ENCODE measurements around the gene DPYD. TPM values are rescaled to one million over a fixed set of nuclear protein-coding genes. Genes with fewer than 3 reads are reported as not detected.

Gene DPYD
- total RNA-seq, 1 experiment from 2014 or later = 12.8 TPM

GRCh38 chr1:97192872-97193572 lies 727.8 kb downstream of the DPYD start:
- intact Hi-C loops (cut with micrococcal nuclease) = loop anchor here (2.0 to 5.0 kb wide), 3 partner anchors 48 to 628 kb away; no protein-coding TSS in a partner anchor
- Histone ChIP-seq H3F3A (ENCODE audit: low read length, unreplicated experiment) (no peaks in the 10 kb centered on the region), H3K4me1 (ENCODE audit: insufficient read depth, low read length) (peaks cover 37% of the 10 kb centered on the region), H3K9me3 (ENCODE audit: low read length) (no peaks in the 10 kb centered on the region), H4K20me1 (ENCODE audit: low read length) (no peaks in the 10 kb centered on the region), H3K27ac (ENCODE audit: low read length) (peak overlapping the region; percentile 55), H3K9me2 (replicated peaks; ENCODE audit: low read length) (no peaks in the 10 kb centered on the region), H3K9ac (ENCODE audit: low read length) (no peak overlapping the region), H3K4me3 (ENCODE audit: low read length) (peak overlapping the region; percentile 21; the same call in 1 of the 2 replicates), H3K4me2 (ENCODE audit: low read length) (peak overlapping the region; percentile 57), H2AFZ (ENCODE audit: low read length) (peak overlapping the region; percentile 20; the same call in 1 of the 2 replicates), H3K79me2 (ENCODE audit: low read length) (no peaks in the 10 kb centered on the region), H3K36me3 (ENCODE audit: low read depth, low read length) (no peaks in the 10 kb centered on the region), H3K27me3 (ENCODE audit: low read length) (no peaks in the 10 kb centered on the region)
- TF ChIP-seq EZH2phosphoT487 (IDR thresholded peaks at IDR 0.05; ENCODE audit: borderline replicate concordance, low read length) (no peak), CTCF (conservative IDR thresholded peaks at IDR 0.05; ENCODE audit: low read depth, low read length) (peak; percentile 55)
- ATAC-seq (peak; percentile 94), DNase-seq (peak; percentile 98)
- CTCF ChIA-PET = interaction anchor here (1.0 kb wide), 1 partner anchor 54 kb away, joined by 5 read pairs; no protein-coding TSS in a partner anchor
- POLR2A ChIA-PET (ENCODE audit: unreplicated experiment) = interaction anchor here (0.5 kb wide), 1 partner anchor 347 kb away, joined by 3 read pairs; no protein-coding TSS in a partner anchor
- BruUV-seq (replicated peaks) = no TSS peak

GRCh38 chr1:97190326-97190725 lies 730.5 kb downstream of the DPYD start:
- ATAC-seq (peak; percentile 60), DNase-seq (peak; percentile 72)
- Histone ChIP-seq H3K79me2 (ENCODE audit: low read length) (no peaks in the 10 kb centered on the region), H3K4me1 (ENCODE audit: insufficient read depth, low read length) (peaks cover 37% of the 10 kb centered on the region), H3K27me3 (ENCODE audit: low read length) (no peaks in the 10 kb centered on the region), H3K36me3 (ENCODE audit: low read depth, low read length) (no peaks in the 10 kb centered on the region), H4K20me1 (ENCODE audit: low read length) (no peaks in the 10 kb centered on the region), H2AFZ (ENCODE audit: low read length) (no peak overlapping the region), H3K27ac (ENCODE audit: low read length) (no peak overlapping the region), H3F3A (ENCODE audit: low read length, unreplicated experiment) (no peaks in the 10 kb centered on the region), H3K4me3 (ENCODE audit: low read length) (no peak overlapping the region), H3K9me2 (replicated peaks; ENCODE audit: low read length) (no peaks in the 10 kb centered on the region), H3K4me2 (ENCODE audit: low read length) (peak overlapping the region; percentile 11; the same call in 1 of the 2 replicates), H3K9ac (ENCODE audit: low read length) (no peak overlapping the region), H3K9me3 (ENCODE audit: low read length) (no peaks in the 10 kb centered on the region)
- BruUV-seq (replicated peaks) = no TSS peak
- intact Hi-C loops (cut with micrococcal nuclease) = loop anchor here (5.0 kb wide), 1 partner anchor 337 kb away; no protein-coding TSS in a partner anchor
- POLR2A ChIA-PET (ENCODE audit: unreplicated experiment) = no interaction called here
- CTCF ChIA-PET = no interaction called here
- TF ChIP-seq EZH2phosphoT487 (IDR thresholded peaks at IDR 0.05; ENCODE audit: borderline replicate concordance, low read length) = no peak
- no peak for TF ChIP-seq EZH2 (IDR thresholded peaks at IDR 0.05; ENCODE audit: low read length, unreplicated experiment)
- TF ChIP-seq CTCF (conservative IDR thresholded peaks at IDR 0.05; ENCODE audit: low read depth, low read length) = no peak

GRCh38 chr1:97186381-97186780 lies 734.5 kb downstream of the DPYD start:
- no peak for ATAC-seq
- intact Hi-C loops (cut with micrococcal nuclease) = no loop called here
- Histone ChIP-seq H3K4me2 (ENCODE audit: low read length) (no peak overlapping the region), H3K27me3 (ENCODE audit: low read length) (no peaks in the 10 kb centered on the region), H3K79me2 (ENCODE audit: low read length) (no peaks in the 10 kb centered on the region), H3K4me1 (ENCODE audit: insufficient read depth, low read length) (peaks cover 13% of the 10 kb centered on the region), H3K9me3 (ENCODE audit: low read length) (no peaks in the 10 kb centered on the region), H4K20me1 (ENCODE audit: low read length) (no peaks in the 10 kb centered on the region), H3K4me3 (ENCODE audit: low read length) (no peak overlapping the region), H3K9me2 (replicated peaks; ENCODE audit: low read length) (no peaks in the 10 kb centered on the region), H2AFZ (ENCODE audit: low read length) (no peak overlapping the region), H3K9ac (ENCODE audit: low read length) (no peak overlapping the region), H3K36me3 (ENCODE audit: low read depth, low read length) (no peaks in the 10 kb centered on the region), H3K27ac (ENCODE audit: low read length) (no peak overlapping the region), H3F3A (ENCODE audit: low read length, unreplicated experiment) (no peaks in the 10 kb centered on the region)
- ChIA-PET CTCF (no interaction called here), POLR2A (ENCODE audit: unreplicated experiment) (no interaction called here)
- no TSS peak for BruUV-seq (replicated peaks)
- DNase-seq = peak; percentile 49
- TF ChIP-seq EZH2phosphoT487 (IDR thresholded peaks at IDR 0.05; ENCODE audit: borderline replicate concordance, low read length) (no peak), EZH2 (IDR thresholded peaks at IDR 0.05; ENCODE audit: low read length, unreplicated experiment) (no peak), CTCF (conservative IDR thresholded peaks at IDR 0.05; ENCODE audit: low read depth, low read length) (peak; percentile 60)

Data from PC-3 (cell line).